Colonic mucosa (tissue), 4 donors: Measurements from ENCODE around the gene CDH3. TPM values are rescaled to one million over a fixed set of nuclear protein-coding genes. Genes with fewer than 3 reads are reported as not detected.

ENCODE experiments used
- DNase-seq: peaks from one replicate; pipeline ENCODE4 v3.0.0-alpha.2; 2020
- H3K27ac ChIP-seq: fragments of 200-600 bp; one replicate; pipeline ENCODE4 v1.8.0; 2021
- H3K27me3 ChIP-seq: fragments of 200-600 bp; one replicate; pipeline ENCODE4 v1.8.0; 2021
- H3K36me3 ChIP-seq: fragments of 200-600 bp; one replicate; pipeline ENCODE4 v1.8.0; 2021
- H3K4me1 ChIP-seq: fragments of 200-600 bp; one replicate; pipeline ENCODE4 v1.8.0; 2021; ENCODE audit warnings: mild to moderate bottlenecking
- H3K4me3 ChIP-seq: fragments of 200-600 bp; one replicate; pipeline ENCODE4 v1.8.0; 2021
- H3K9ac ChIP-seq, 2 donors: one replicate each; pipeline ENCODE4 v1.7.0; 2013; ENCODE audit warnings: control low read depth in 2 of 2, low read depth in 2 of 2, low read length in 2 of 2
- H3K9me3 ChIP-seq: fragments of 200-600 bp; one replicate; pipeline ENCODE4 v1.8.0; 2021
- CTCF ChIP-seq: fragments of 200-600 bp; IDR thresholded peaks from one replicate; pipeline ENCODE4 v1.8.0; 2022; ENCODE audit warnings: antibody characterized with exemption, mild to moderate bottlenecking
- intact Hi-C: fragments of 100-400 bp; cut with DNase I; formaldehyde crosslinking; loops from one replicate; pipeline ENCODE4 v1.14.1; 2022
- total RNA-seq, 2 donors: library from RNA; stranded (reverse); fragmentation: NEBNext Ultra II Directional in 1 of 2; extraction: Animal tissue kit (Norgen Biotek cat#: 25700) in 1 of 2; gene quantifications; one replicate each; pipeline ENCODE4 v1.2.1, GENCODE V29; 2021
- donor health status: healthy.
- donor health status: DM: no; HTN: no; CAD: no.
- donor health status: DM: no; HTN: no; CAD: no.

CDH3 gene
- total RNA-seq, 2 donors from 2014 or later: 3.6 to 3.9 TPM

DNA sequence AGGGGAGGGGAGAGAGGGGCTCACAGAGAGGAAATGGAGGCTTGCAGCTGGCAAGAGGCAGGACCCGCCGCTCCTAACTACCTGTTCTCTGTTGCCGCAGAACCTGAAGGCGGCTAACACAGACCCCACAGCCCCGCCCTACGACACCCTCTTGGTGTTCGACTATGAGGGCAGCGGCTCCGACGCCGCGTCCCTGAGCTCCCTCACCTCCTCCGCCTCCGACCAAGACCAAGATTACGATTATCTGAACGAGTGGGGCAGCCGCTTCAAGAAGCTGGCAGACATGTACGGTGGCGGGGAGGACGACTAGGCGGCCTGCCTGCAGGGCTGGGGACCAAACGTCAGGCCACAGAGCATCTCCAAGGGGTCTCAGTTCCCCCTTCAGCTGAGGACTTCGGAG is 53.0 kb downstream of the CDH3 start:
- H3K36me3 ChIP-seq: no peaks in the 10 kb centered on the region
- H3K9ac ChIP-seq: no peak overlapping the region
- no peak overlapping the region for H3K27ac ChIP-seq
- no peak overlapping the region for H3K4me3 ChIP-seq
- intact Hi-C loops: loop anchor here (10.0 kb wide), 1 partner anchor 163 kb away; the partner anchor contains the start of gene ZFP90
- H3K27me3 ChIP-seq: no peaks in the 10 kb centered on the region
- H3K4me1 ChIP-seq: no peaks in the 10 kb centered on the region
- TF ChIP-seq CTCF: no peak
- DNase-seq: no peak
- H3K9me3 ChIP-seq: no peaks in the 10 kb centered on the region

DNA sequence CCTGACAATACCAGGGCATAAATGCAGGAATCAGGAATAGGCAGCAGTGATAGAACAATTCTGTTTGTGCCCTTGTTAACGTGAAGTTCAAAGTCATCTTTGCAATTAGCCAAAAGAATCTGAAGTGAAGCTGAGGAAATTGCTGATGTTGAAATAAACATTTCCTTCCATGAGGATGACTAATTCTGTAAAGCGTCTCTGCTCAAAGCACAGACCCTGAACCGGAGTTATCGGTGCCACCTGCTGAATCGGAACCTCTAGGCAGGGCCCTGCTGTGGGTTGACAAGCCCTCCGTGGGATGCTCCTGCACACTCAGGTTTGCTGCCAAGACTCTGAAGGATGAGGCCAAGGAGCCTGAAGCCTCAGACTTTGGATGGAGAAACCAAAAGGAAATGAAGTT is 55.0 kb downstream of the CDH3 start:
- no peaks in the 10 kb centered on the region for H3K4me1 ChIP-seq
- no peak overlapping the region for H3K9ac ChIP-seq
- H3K27ac ChIP-seq: no peak overlapping the region
- intact Hi-C loops: loop anchor here (5.0 to 10.0 kb wide), 2 partner anchors 102 to 145 kb away; partner anchors contain the start of gene TANGO6
- no peaks in the 10 kb centered on the region for H3K36me3 ChIP-seq
- no peaks in the 10 kb centered on the region for H3K27me3 ChIP-seq
- no peaks in the 10 kb centered on the region for H3K9me3 ChIP-seq
- TF ChIP-seq CTCF: no peak
- no peak for DNase-seq
- H3K4me3 ChIP-seq: no peak overlapping the region

GRCh38 chr16:68700831-68701230 is 55.7 kb downstream of the CDH3 start:
- TF ChIP-seq CTCF: no peak
- Histone ChIP-seq H3K36me3 (no peaks in the 10 kb centered on the region), H3K9ac (no peak overlapping the region), H3K9me3 (no peaks in the 10 kb centered on the region), H3K27ac (no peak overlapping the region), H3K27me3 (no peaks in the 10 kb centered on the region), H3K4me1 (no peaks in the 10 kb centered on the region), H3K4me3 (no peak overlapping the region)
- DNase-seq: no peak
- intact Hi-C loops: loop anchor here (5.0 to 10.0 kb wide), 2 partner anchors 101 to 144 kb away; partner anchors contain the start of gene TANGO6

- no peaks in the 10 kb centered on the region for H3K36me3 ChIP-seq
- H3K27ac ChIP-seq: no peak overlapping the region
- TF ChIP-seq CTCF: peak; percentile 79
These were observed 59.2 kb downstream of the CDH3 start for GRCh38 chr16:68704232-68704867.

GRCh38 chr16:68707340-68708152 is 62.4 kb downstream of the CDH3 start:
- intact Hi-C loops: loop anchor here (10.0 kb wide), 1 partner anchor 137 kb away; the partner anchor contains the start of gene TANGO6
- Histone ChIP-seq H3K36me3 (no peaks in the 10 kb centered on the region), H3K27ac (peak overlapping the region; percentile 37), H3K9me3 (no peaks in the 10 kb centered on the region), H3K9ac (no peak overlapping the region), H3K4me1 (peaks cover 3% of the 10 kb centered on the region), H3K4me3 (no peak overlapping the region), H3K27me3 (no peaks in the 10 kb centered on the region)
- TF ChIP-seq CTCF: no peak
- peak; percentile 79 for DNase-seq

More at GRCh38 chr16:68704232-68704867, 59.2 kb downstream of the CDH3 start:
- Histone ChIP-seq H3K4me1 (peaks cover 3% of the 10 kb centered on the region), H3K4me3 (no peak overlapping the region), H3K9ac (peak overlapping the region in 1 of 2 donors; percentile 12), H3K9me3 (no peaks in the 10 kb centered on the region), H3K27me3 (no peaks in the 10 kb centered on the region)
- intact Hi-C loops: loop anchor here (5.0 to 10.0 kb wide), 2 partner anchors 98 to 140 kb away; partner anchors contain the start of gene TANGO6
- DNase-seq: peak; percentile 93
